Measurements from ENCODE around the gene PYGL. TPM values are rescaled to one million over a fixed set of nuclear protein-coding genes. Genes with fewer than 3 reads are reported as not detected.
"Not testable (repeated sequence)": the region's sequence is repeated elsewhere in the genome, so short reads cannot be mapped to it uniquely, and the experiment has no call there.

The PYGL gene
- polyA plus RNA-seq, 4 donors = 0.89 to 8.7 (median 5.4) TPM

DNA sequence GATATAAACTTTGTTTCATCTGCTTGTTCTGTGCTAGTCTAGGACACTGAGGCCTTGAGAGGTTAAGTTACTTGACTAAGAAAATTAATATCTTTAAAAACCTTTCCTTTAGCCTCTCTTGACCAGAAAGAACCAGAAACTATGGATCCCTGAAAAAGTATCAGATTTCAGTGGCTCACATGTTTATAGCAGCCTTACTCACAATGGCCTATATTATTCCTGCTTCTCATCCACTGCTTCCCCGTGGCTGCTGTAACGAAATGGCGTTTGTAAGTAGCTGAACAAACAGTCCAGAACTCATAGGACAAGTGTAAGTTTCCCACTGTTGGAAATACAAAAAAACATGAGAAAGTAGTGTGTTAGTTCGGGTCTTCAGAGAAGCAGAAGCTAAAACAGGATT lies 3.2 kb upstream of the PYGL start:
- Histone ChIP-seq H3K4me1 (ENCODE audit: control insufficient read depth in 3 of 3, insufficient read depth in 2 of 3, low read depth in 1 of 3, low read length in 2 of 3) (peaks cover 0 to 11% (median 0%) of the 10 kb centered on the region in 3 donors), H3K27me3 (ENCODE audit: control insufficient read depth in 3 of 3, insufficient read depth in 3 of 3, low read length in 3 of 3) (peaks cover 0 to 13% (median 3%) of the 10 kb centered on the region in 3 donors), H3K36me3 (ENCODE audit: control insufficient read depth in 3 of 3, insufficient read depth in 2 of 3, low read depth in 1 of 3, low read length in 3 of 3) (no peaks in the 10 kb centered on the region), H3K9me3 (ENCODE audit: control insufficient read depth in 2 of 2, insufficient read depth in 1 of 2, low read depth in 1 of 2, low read length in 1 of 2) (peaks cover 0 to 3% of the 10 kb centered on the region in 2 donors), H3K27ac (ENCODE audit: low read depth in 1 of 3, low read length in 2 of 3) (no peak overlapping the region), H3K4me3 (ENCODE audit: low read depth in 1 of 3, low read length in 3 of 3) (no peak overlapping the region)
- 72 to 77% (median 75%) methylated on average over 4 of the region's 4 CpGs for WGBS, 3 donors
- no peak for FAIRE-seq
- DNase-seq = no peak

- no peak for FAIRE-seq
- 90 to 94% (median 90%) methylated on average over 5 of the region's 5 CpGs for WGBS, 3 donors
- H3K27me3 ChIP-seq (ENCODE audit: control insufficient read depth in 3 of 3, insufficient read depth in 3 of 3, low read length in 3 of 3) = peaks cover 0 to 19% (median 3%) of the 10 kb centered on the region in 3 donors
- H3K4me3 ChIP-seq (ENCODE audit: low read depth in 1 of 3, low read length in 3 of 3) = no peak overlapping the region
- peaks cover 0 to 3% of the 10 kb centered on the region in 2 donors for H3K9me3 ChIP-seq (ENCODE audit: control insufficient read depth in 2 of 2, insufficient read depth in 1 of 2, low read depth in 1 of 2, low read length in 1 of 2)
- no peaks in the 10 kb centered on the region for H3K36me3 ChIP-seq (ENCODE audit: control insufficient read depth in 3 of 3, insufficient read depth in 2 of 3, low read depth in 1 of 3, low read length in 3 of 3)
- H3K27ac ChIP-seq (ENCODE audit: low read depth in 1 of 3, low read length in 2 of 3) = no peak overlapping the region
- peaks cover 0 to 11% (median 0%) of the 10 kb centered on the region in 3 donors for H3K4me1 ChIP-seq (ENCODE audit: control insufficient read depth in 3 of 3, insufficient read depth in 2 of 3, low read depth in 1 of 3, low read length in 2 of 3)
- DNase-seq = no peak
These were observed 2.1 kb upstream of the PYGL start for GRCh38 chr14:50946234-50946935.

DNA sequence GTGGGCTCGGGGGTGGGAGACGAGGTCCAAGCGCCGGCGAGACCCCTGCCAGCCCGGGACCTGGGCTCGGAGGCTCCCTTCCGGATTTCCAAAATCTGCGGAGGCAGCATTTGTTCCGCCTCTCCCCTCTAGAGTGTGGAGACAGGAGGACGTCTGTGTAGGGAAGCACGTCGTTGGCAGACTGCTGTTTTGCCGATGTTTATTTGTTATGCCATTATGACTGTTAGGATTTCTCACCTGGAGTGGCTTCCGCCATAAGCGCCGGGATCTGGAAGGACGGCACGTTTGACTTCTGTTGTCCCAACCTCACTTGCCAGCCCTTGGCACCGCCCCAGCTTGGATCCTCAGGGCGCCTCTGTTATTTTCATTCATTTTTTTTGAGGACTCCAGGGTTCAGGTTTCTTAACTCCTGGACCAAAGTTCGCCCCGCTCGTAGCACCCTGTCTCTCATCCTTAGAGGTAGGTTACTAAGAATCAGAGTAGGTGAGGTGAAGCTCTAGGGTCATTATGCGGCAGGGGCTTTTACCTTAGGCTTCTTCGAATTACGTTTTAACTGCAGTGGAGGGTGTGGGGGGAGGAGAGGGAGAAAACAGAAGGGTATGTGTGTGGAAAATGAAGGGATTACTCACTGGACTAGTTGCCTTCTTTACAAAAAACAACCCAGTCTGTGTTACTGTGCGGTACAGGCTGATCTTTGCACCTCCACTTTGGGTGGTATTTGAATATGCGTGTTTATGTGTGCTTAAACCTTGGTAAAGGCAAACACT lies 547 bp upstream of the PYGL start:
- Histone ChIP-seq H3K4me3 (ENCODE audit: low read depth in 1 of 3, low read length in 3 of 3) (peak overlapping the region; percentile 54 to 62 (median 55)), H3K27me3 (ENCODE audit: control insufficient read depth in 3 of 3, insufficient read depth in 3 of 3, low read length in 3 of 3) (peaks cover 0 to 23% (median 3%) of the 10 kb centered on the region in 3 donors), H3K27ac (ENCODE audit: low read depth in 1 of 3, low read length in 2 of 3) (peak overlapping the region in 1 of 3 donors; percentile 64), H3K9me3 (ENCODE audit: control insufficient read depth in 2 of 2, insufficient read depth in 1 of 2, low read depth in 1 of 2, low read length in 1 of 2) (peaks cover 0 to 3% of the 10 kb centered on the region in 2 donors), H3K36me3 (ENCODE audit: control insufficient read depth in 3 of 3, insufficient read depth in 2 of 3, low read depth in 1 of 3, low read length in 3 of 3) (no peaks in the 10 kb centered on the region), H3K4me1 (ENCODE audit: control insufficient read depth in 3 of 3, insufficient read depth in 2 of 3, low read depth in 1 of 3, low read length in 2 of 3) (peaks cover 0 to 11% (median 0%) of the 10 kb centered on the region in 3 donors)
- DNase-seq = peak; percentile 32 to 50
- 2 to 7% (median 7%) methylated on average over 27 to 29 of the region's 29 CpGs for WGBS, 3 donors
- no peak for FAIRE-seq

GRCh38 chr14:50943261-50943942 lies 881 bp downstream of the PYGL start:
- H3K4me1 ChIP-seq (ENCODE audit: control insufficient read depth in 3 of 3, insufficient read depth in 2 of 3, low read depth in 1 of 3, low read length in 2 of 3) = peaks cover 0 to 11% (median 0%) of the 10 kb centered on the region in 3 donors
- FAIRE-seq (no peak), DNase-seq (peak in 1 of 2 donors; percentile 24)
- H3K27ac ChIP-seq (ENCODE audit: low read depth in 1 of 3, low read length in 2 of 3) = peak overlapping the region in 1 of 3 donors; percentile 33
- WGBS, 3 donors = 11 to 15% (median 12%) methylated on average over 26 of the region's 26 CpGs
- no peaks in the 10 kb centered on the region for H3K36me3 ChIP-seq (ENCODE audit: control insufficient read depth in 3 of 3, insufficient read depth in 2 of 3, low read depth in 1 of 3, low read length in 3 of 3)
- H3K4me3 ChIP-seq (ENCODE audit: low read depth in 1 of 3, low read length in 3 of 3) = peak overlapping the region; percentile 54 to 62 (median 55)
- H3K9me3 ChIP-seq (ENCODE audit: control insufficient read depth in 2 of 2, insufficient read depth in 1 of 2, low read depth in 1 of 2, low read length in 1 of 2) = no peaks in the 10 kb centered on the region
- peaks cover 0 to 23% (median 3%) of the 10 kb centered on the region in 3 donors for H3K27me3 ChIP-seq (ENCODE audit: control insufficient read depth in 3 of 3, insufficient read depth in 3 of 3, low read length in 3 of 3)

- H3K27ac ChIP-seq (ENCODE audit: low read depth in 1 of 3, low read length in 2 of 3); H3K9me3 ChIP-seq (ENCODE audit: control insufficient read depth in 2 of 2, insufficient read depth in 1 of 2, low read depth in 1 of 2, low read length in 1 of 2); H3K36me3 ChIP-seq (ENCODE audit: control insufficient read depth in 3 of 3, insufficient read depth in 2 of 3, low read depth in 1 of 3, low read length in 3 of 3); FAIRE-seq; H3K4me3 ChIP-seq (ENCODE audit: low read depth in 1 of 3, low read length in 3 of 3); DNase-seq: not testable (repeated sequence)
- Histone ChIP-seq H3K4me1 (ENCODE audit: control insufficient read depth in 3 of 3, insufficient read depth in 2 of 3, low read depth in 1 of 3, low read length in 2 of 3) (peaks cover 0 to 11% (median 0%) of the 10 kb centered on the region in 3 donors), H3K27me3 (ENCODE audit: control insufficient read depth in 3 of 3, insufficient read depth in 3 of 3, low read length in 3 of 3) (peaks cover 0 to 23% (median 3%) of the 10 kb centered on the region in 3 donors)
- WGBS, 3 donors = 88 to 91% (median 89%) methylated on average over 8 of the region's 8 CpGs
These were observed 2.6 kb downstream of the PYGL start for GRCh38 chr14:50941638-50942037.

GRCh38 chr14:50941151-50941550 lies 3.1 kb downstream of the PYGL start:
- no peak for DNase-seq
- WGBS, 3 donors = 80 to 87% (median 86%) methylated on average over 6 of the region's 6 CpGs
- Histone ChIP-seq H3K27ac (ENCODE audit: low read depth in 1 of 3, low read length in 2 of 3) (no peak overlapping the region), H3K4me3 (ENCODE audit: low read depth in 1 of 3, low read length in 3 of 3) (no peak overlapping the region), H3K4me1 (ENCODE audit: control insufficient read depth in 3 of 3, insufficient read depth in 2 of 3, low read depth in 1 of 3, low read length in 2 of 3) (peaks cover 0 to 11% (median 0%) of the 10 kb centered on the region in 3 donors), H3K36me3 (ENCODE audit: control insufficient read depth in 3 of 3, insufficient read depth in 2 of 3, low read depth in 1 of 3, low read length in 3 of 3) (no peaks in the 10 kb centered on the region), H3K27me3 (ENCODE audit: control insufficient read depth in 3 of 3, insufficient read depth in 3 of 3, low read length in 3 of 3) (peaks cover 0 to 23% (median 3%) of the 10 kb centered on the region in 3 donors), H3K9me3 (ENCODE audit: control insufficient read depth in 2 of 2, insufficient read depth in 1 of 2, low read depth in 1 of 2, low read length in 1 of 2) (no peaks in the 10 kb centered on the region)
- no peak for FAIRE-seq

DNA sequence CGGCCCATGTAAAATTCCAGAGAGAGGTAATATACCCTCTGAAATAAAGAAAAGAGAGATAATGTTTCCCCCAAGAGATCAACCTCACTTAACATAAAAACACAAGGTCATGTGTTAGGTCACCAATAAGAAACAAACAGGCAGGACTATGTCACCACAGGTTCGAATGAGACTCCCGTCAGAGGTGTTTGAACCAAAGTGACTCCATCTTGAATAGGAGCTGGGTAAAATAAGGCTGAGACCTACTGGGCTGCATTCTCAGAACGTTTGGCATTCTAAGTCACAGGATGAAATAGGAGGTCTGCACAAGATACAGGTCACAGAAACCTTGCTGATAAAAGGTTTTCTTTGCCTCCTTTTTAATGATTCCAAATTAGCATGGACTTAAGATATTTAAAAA lies 6.5 kb downstream of the PYGL start:
- 69 to 82% (median 74%) methylated on average over 4 of the region's 4 CpGs for WGBS, 3 donors
- Histone ChIP-seq H3K27me3 (ENCODE audit: control insufficient read depth in 3 of 3, insufficient read depth in 3 of 3, low read length in 3 of 3) (peaks cover 0 to 10% (median 0%) of the 10 kb centered on the region in 3 donors), H3K4me1 (ENCODE audit: control insufficient read depth in 3 of 3, insufficient read depth in 2 of 3, low read depth in 1 of 3, low read length in 2 of 3) (no peaks in the 10 kb centered on the region), H3K4me3 (ENCODE audit: low read depth in 1 of 3, low read length in 3 of 3) (no peak overlapping the region), H3K9me3 (ENCODE audit: control insufficient read depth in 2 of 2, insufficient read depth in 1 of 2, low read depth in 1 of 2, low read length in 1 of 2) (no peaks in the 10 kb centered on the region), H3K27ac (ENCODE audit: low read depth in 1 of 3, low read length in 2 of 3) (no peak overlapping the region), H3K36me3 (ENCODE audit: control insufficient read depth in 3 of 3, insufficient read depth in 2 of 3, low read depth in 1 of 3, low read length in 3 of 3) (no peaks in the 10 kb centered on the region)
- no peak for DNase-seq
- no peak for FAIRE-seq

DNA sequence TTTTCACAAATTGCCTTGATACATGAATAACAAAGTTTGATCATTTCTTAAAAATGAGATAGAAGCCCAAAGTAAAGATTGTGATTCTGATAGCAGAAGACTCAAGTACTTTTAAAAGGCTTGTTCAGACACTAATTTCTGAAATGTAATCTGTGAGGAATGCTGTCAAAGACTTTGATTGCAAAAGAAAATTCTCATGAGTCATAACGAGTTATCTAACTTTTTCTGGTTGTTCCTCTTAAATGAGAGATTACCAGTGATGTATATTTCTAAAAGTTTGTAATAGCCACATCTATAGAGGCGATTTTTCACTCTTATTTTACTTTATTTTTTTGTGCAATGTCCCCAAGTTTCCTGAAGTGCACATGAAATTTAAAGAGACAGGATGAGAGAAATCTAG lies 7.0 kb downstream of the PYGL start:
- Histone ChIP-seq H3K27me3 (ENCODE audit: control insufficient read depth in 3 of 3, insufficient read depth in 3 of 3, low read length in 3 of 3) (peaks cover 0 to 10% (median 0%) of the 10 kb centered on the region in 3 donors), H3K9me3 (ENCODE audit: control insufficient read depth in 2 of 2, insufficient read depth in 1 of 2, low read depth in 1 of 2, low read length in 1 of 2) (no peaks in the 10 kb centered on the region), H3K27ac (ENCODE audit: low read depth in 1 of 3, low read length in 2 of 3) (no peak overlapping the region), H3K4me3 (ENCODE audit: low read depth in 1 of 3, low read length in 3 of 3) (no peak overlapping the region), H3K4me1 (ENCODE audit: control insufficient read depth in 3 of 3, insufficient read depth in 2 of 3, low read depth in 1 of 3, low read length in 2 of 3) (no peaks in the 10 kb centered on the region), H3K36me3 (ENCODE audit: control insufficient read depth in 3 of 3, insufficient read depth in 2 of 3, low read depth in 1 of 3, low read length in 3 of 3) (no peaks in the 10 kb centered on the region)
- no peak for FAIRE-seq
- WGBS, 3 donors = 31 to 47% (median 37%) methylated on average over 2 of the region's 2 CpGs
- DNase-seq = no peak
